B cell (primary cell): Measurements from ENCODE around the gene TBX18. TPM values are rescaled to one million over a fixed set of nuclear protein-coding genes. Genes with fewer than 3 reads are reported as not detected.

Experiments
- ATAC-seq: fragments of 200-7000 bp; cut with Tn5 transposase; one replicate; pipeline ENCODE4 v1.10.0; 2021; ENCODE audit warnings: low read depth, mild to moderate bottlenecking, moderate number of reproducible peaks, moderate library complexity
- CTCF ChIA-PET: fragments of 350-600 bp; sonication (Branson Sonifier 250); formaldehyde crosslinking; loops from one replicate; lab custom pipeline; 2021; ENCODE audit warnings: antibody characterized with exemption, inconsistent platforms; lab: Charles Lee
- POLR2A ChIA-PET: fragments of 350-600 bp; sonication (Branson Sonifier 250); formaldehyde crosslinking; loops from one replicate; lab custom pipeline; 2021; ENCODE audit warnings: antibody characterized with exemption; lab: Charles Lee
- DNase-seq: peaks from one replicate; pipeline ENCODE4 v3.0.0; 2013
- H2AFZ ChIP-seq: 2 replicates; pipeline ENCODE4 v1.6.1; 2012; ENCODE audit warnings: mild to moderate bottlenecking, low read depth, low read length; ENCODE audit not compliant: insufficient read depth, poor library complexity, severe bottlenecking
- H3K27ac ChIP-seq, 2 donors: 1 replicate in 1 of 2; 2 replicates in 1 of 2; pipeline ENCODE4 v1.5.1; 2012 to 2013; ENCODE audit warnings: low read length in 2 of 2, mild to moderate bottlenecking in 2 of 2, moderate library complexity in 1 of 2
- H3K27me3 ChIP-seq, 4 experiments: fragments of 200-600 bp in 1 of 4; sonication (generic) in 1 of 4; replicated peaks in 1 of 4; 1 replicate in 2 of 4; 2 replicates in 2 of 4; pipeline versions ENCODE4 v1.6.1 to v1.7.0; 2013 to 2016; ENCODE audit warnings: low read length in 3 of 4, mild to moderate bottlenecking in 2 of 4, mixed read lengths in 1 of 4, moderate library complexity in 1 of 4; ENCODE audit not compliant: insufficient read depth in 4 of 4, control insufficient read depth in 3 of 4; ENCODE audit errors: control extremely low read depth in 1 of 4
- H3K36me3 ChIP-seq, 2 experiments: replicated peaks in 1 of 2; 1 replicate in 1 of 2; 2 replicates in 1 of 2; pipeline versions ENCODE4 v1.6.1 to v1.7.1; 2013; ENCODE audit warnings: low read length in 1 of 2; ENCODE audit not compliant: insufficient read depth in 2 of 2, control insufficient read depth in 1 of 2; ENCODE audit errors: control extremely low read depth in 1 of 2, extremely low read depth in 1 of 2
- H3K4me1 ChIP-seq, 2 donors: fragments of 200-600 bp in 1 of 2; sonication (generic) in 1 of 2; 1 replicate in 1 of 2; 2 replicates in 1 of 2; pipeline versions ENCODE4 v1.5.1 to v1.6.1; 2013 to 2017; ENCODE audit warnings: low read length in 2 of 2; ENCODE audit not compliant: control insufficient read depth in 2 of 2, insufficient read depth in 2 of 2
- H3K4me2 ChIP-seq: replicated peaks from 2 replicates; pipeline ENCODE3; 2012; ENCODE audit warnings: mild to moderate bottlenecking, low read depth, low read length; ENCODE audit not compliant: poor library complexity, severe bottlenecking
- H3K4me3 ChIP-seq, 5 experiments: fragments of 200-600 bp in 1 of 5; sonication (generic) in 1 of 5; 1 replicate in 3 of 5; 2 replicates in 2 of 5; pipeline versions ENCODE4 v1.5.1 to v1.7.0; 2011 to 2016; ENCODE audit warnings: low read length in 4 of 5, mild to moderate bottlenecking in 4 of 5, low read depth in 2 of 5, control low read depth in 1 of 5, moderate library complexity in 1 of 5; ENCODE audit not compliant: insufficient read depth in 1 of 5; ENCODE audit errors: control extremely low read depth in 1 of 5, extremely low read depth in 1 of 5
- H3K79me2 ChIP-seq: fragments of 200-600 bp; sonication (generic); one replicate; pipeline ENCODE4 v1.6.0; 2016; ENCODE audit warnings: low read length; ENCODE audit not compliant: control insufficient read depth, insufficient read depth
- H3K9ac ChIP-seq: fragments of 200-600 bp; sonication (generic); 2 replicates; pipeline ENCODE4 v1.6.1; 2017; ENCODE audit warnings: mild to moderate bottlenecking, low read length, moderate library complexity
- H3K9me3 ChIP-seq, 3 donors: one replicate each; pipeline versions ENCODE4 v1.6.1 to v1.7.1; 2013; ENCODE audit warnings: low read length in 2 of 3; ENCODE audit not compliant: control insufficient read depth in 2 of 3, insufficient read depth in 1 of 3; ENCODE audit errors: control extremely low read depth in 1 of 3
- H4K20me1 ChIP-seq: 2 replicates; pipeline ENCODE4 v1.6.0; 2012; ENCODE audit warnings: mild to moderate bottlenecking, low read length; ENCODE audit not compliant: insufficient read depth, control insufficient read depth, poor library complexity, severe bottlenecking
- H3K27ac Mint-ChIP-seq: one replicate; pipeline ENCODE4 v1.8.0; 2021; ENCODE audit warnings: mixed read lengths
- H3K27me3 Mint-ChIP-seq: one replicate; pipeline ENCODE4 v1.8.0; 2021; ENCODE audit warnings: mixed read lengths
- H3K4me1 Mint-ChIP-seq: one replicate; pipeline ENCODE4 v1.8.0; 2021; ENCODE audit warnings: mixed read lengths
- H3K4me3 Mint-ChIP-seq: one replicate; pipeline ENCODE4 v1.8.0; 2021; ENCODE audit warnings: mixed read lengths
- H3K9me3 Mint-ChIP-seq: one replicate; pipeline ENCODE4 v1.8.0; 2022; ENCODE audit warnings: mixed read lengths; ENCODE audit not compliant: insufficient read depth
- CTCF ChIP-seq: fragments of 200-600 bp; IDR thresholded peaks from one replicate; pipeline ENCODE4 v1.8.0; 2022; ENCODE audit warnings: antibody characterized with exemption, mild to moderate bottlenecking
- EZH2 ChIP-seq: IDR thresholded peaks from 2 replicates; pipeline ENCODE4 v1.6.1; 2012; ENCODE audit warnings: borderline replicate concordance, low read depth, mild to moderate bottlenecking, moderate library complexity, low read length; ENCODE audit not compliant: insufficient read depth, poor library complexity, severe bottlenecking
- WGBS: methylation state at CpG from one replicate; pipeline ENCODE4 v1.1.5; 2013; ENCODE audit warnings: missing lambda C conversion rate; ENCODE audit not compliant: insufficient coverage; 5-methylcytosine and 5-hydroxymethylcytosine counted together
- intact Hi-C: fragments of 100-400 bp; cut with micrococcal nuclease; formaldehyde crosslinking; loops from one replicate; pipeline ENCODE4 v1.10.0; 2022
- polyA plus RNA-seq: library from polyadenylated mRNA; depleted of rRNA; stranded (reverse); fragments of >200 nt; gene quantifications from 2 replicates; pipeline ENCODE4 v1.2.3, GENCODE V29; 2012
- total RNA-seq, 2 donors: library from RNA; stranded (reverse); fragments of 120-200 nt in 1 of 2; gene quantifications; 1 replicate in 1 of 2; 2 replicates in 1 of 2; pipeline versions ENCODE4 v1.2.3 to v1.2.4, GENCODE V29; 2013 to 2022

Gene TBX18
- total and polyA plus RNA-seq, 2 donors (not counting 1 experiment from before 2014, with no cell fraction given), result not detected

- CTCF ChIA-PET, result no interaction called here
- Histone ChIP-seq H3K4me3 (no peak overlapping the region), H3K4me1 (no peaks in the 10 kb centered on the region), H3K27ac (no peak overlapping the region), H3K79me2 (no peaks in the 10 kb centered on the region), H3K36me3 (no peaks in the 10 kb centered on the region), H4K20me1 (no peaks in the 10 kb centered on the region), H3K4me2 (no peak overlapping the region), H2AFZ (no peak overlapping the region), H3K27me3 (no peaks in the 10 kb centered on the region), H3K9me3 (no peaks in the 10 kb centered on the region), H3K9ac (no peak overlapping the region)
- H3K4me3 Mint-ChIP-seq, result no peak overlapping the region
- H3K27ac Mint-ChIP-seq, result no peak overlapping the region
- no peak for DNase-seq
- ATAC-seq, result no peak
- intact Hi-C loops, result no loop called here
- H3K9me3 Mint-ChIP-seq, result no peaks in the 10 kb centered on the region
- no CpG with 5 or more reads among the region's 2 CpGs for WGBS
- H3K4me1 Mint-ChIP-seq, result no peaks in the 10 kb centered on the region
- POLR2A ChIA-PET, result no interaction called here
- no peaks in the 10 kb centered on the region for H3K27me3 Mint-ChIP-seq
- TF ChIP-seq EZH2, result no peak
- no peak for TF ChIP-seq CTCF
These were observed 107.4 kb downstream of the TBX18 start for GRCh38 chr6:84657025-84657424.

GRCh38 chr6:84653027-84653551 is 111.3 kb downstream of the TBX18 start:
- Histone ChIP-seq H3K27me3 (no peaks in the 10 kb centered on the region), H4K20me1 (no peaks in the 10 kb centered on the region), H3K9ac (no peak overlapping the region), H3K79me2 (no peaks in the 10 kb centered on the region), H3K27ac (no peak overlapping the region), H3K4me1 (no peaks in the 10 kb centered on the region), H3K36me3 (no peaks in the 10 kb centered on the region), H2AFZ (no peak overlapping the region), H3K9me3 (no peaks in the 10 kb centered on the region), H3K4me2 (no peak overlapping the region), H3K4me3 (no peak overlapping the region)
- WGBS, result no CpG with 5 or more reads among the region's 3 CpGs
- intact Hi-C loops, result no loop called here
- ATAC-seq (no peak), DNase-seq (no peak)
- POLR2A ChIA-PET, result no interaction called here
- Mint-ChIP-seq H3K4me3 (no peak overlapping the region), H3K4me1 (no peaks in the 10 kb centered on the region), H3K9me3 (no peaks in the 10 kb centered on the region), H3K27me3 (no peaks in the 10 kb centered on the region), H3K27ac (no peak overlapping the region)
- CTCF ChIA-PET, result no interaction called here
- TF ChIP-seq EZH2 (no peak), CTCF (no peak)
